ENCODE data around the gene RNF14.
A peak's percentile ranks its signal among the peaks of the same experiment; 100 is the strongest.

GRCh38 chr5:141968914-141969608, at the start of gene RNF14:
- 0 out of 2 replicates have a peak, but pooled peaks have one; percentile 59 for TF ChIP-seq BACH1 (IDR thresholded peaks at IDR 0.05; ENCODE audit: borderline replicate concordance)
- peak; percentile 47; the same call in 1 of the 2 replicates for TF ChIP-seq TBL1XR1 (IDR thresholded peaks at IDR 0.05; ENCODE audit: low read depth, low read length)
